Transverse colon (tissue), 4 donors: ENCODE results near the gene SCMH1.

ENCODE experiments used
- CTCF ChIP-seq, 5 experiments: fragments of 200-600 bp in 3 of 5; fragments of 450-650 bp in 2 of 5; sonication (generic) in 3 of 5; IDR thresholded peaks; 1 replicate in 2 of 5; 2 replicates in 3 of 5; pipeline ENCODE4 v1.5.1; 2016 to 2017; ENCODE audit warnings: antibody characterized with exemption in 5 of 5, inconsistent platforms in 3 of 5, mild to moderate bottlenecking in 2 of 5, moderate library complexity in 1 of 5
- EP300 ChIP-seq: sonication (generic); formaldehyde crosslinking; IDR thresholded peaks from one replicate; pipeline ENCODE4 v1.6.1; 2017; ENCODE audit warnings: antibody characterized with exemption, low read depth
- POLR2A ChIP-seq: fragments of 450-650 bp; IDR thresholded peaks from one replicate; pipeline ENCODE4 v1.6.1; 2016; ENCODE audit warnings: antibody characterized with exemption, mild to moderate bottlenecking, moderate library complexity
- POLR2AphosphoS5 ChIP-seq, 3 donors: sonication (generic); formaldehyde crosslinking; IDR thresholded peaks; one replicate each; pipeline ENCODE4 v1.6.1; 2016; ENCODE audit warnings: antibody characterized with exemption in 3 of 3

- TF ChIP-seq CTCF (IDR thresholded peaks at IDR 0.05) (no peak), POLR2AphosphoS5 (IDR thresholded peaks at IDR 0.05) (no peak), EP300 (no peak), POLR2A (no peak)
Observed at GRCh38 chr1:41222496-41222895, 19.6 kb downstream of the SCMH1 start.
